Mesendoderm (in vitro differentiated cells): ENCODE data around the gene TWIST2.

ENCODE experiments used
- DNase-seq: peaks from one replicate; pipeline ENCODE4 v3.0.0; 2013
- H2AK5ac ChIP-seq: 2 replicates; pipeline ENCODE4 v1.6.1; 2013; ENCODE audit warnings: low read length, inconsistent platforms
- H2BK120ac ChIP-seq: 2 replicates; pipeline ENCODE4 v1.6.1; 2013; ENCODE audit warnings: low read depth, mild to moderate bottlenecking, low read length, moderate library complexity, mixed read lengths
- H2BK15ac ChIP-seq: replicated peaks from 2 replicates; pipeline ENCODE4 v1.6.1; 2013; ENCODE audit warnings: low read depth, mild to moderate bottlenecking, moderate library complexity
- H2BK5ac ChIP-seq: 2 replicates; pipeline ENCODE4 v1.6.1; 2013; ENCODE audit warnings: low read length, inconsistent platforms
- H3K18ac ChIP-seq: 2 replicates; pipeline ENCODE4 v1.6.1; 2013; ENCODE audit warnings: mild to moderate bottlenecking, low read length, mixed read lengths
- H3K23ac ChIP-seq: one replicate; pipeline ENCODE4 v1.6.1; 2013; ENCODE audit warnings: low read length
- H3K27ac ChIP-seq: 2 replicates; pipeline ENCODE4 v1.5.1; 2013; ENCODE audit warnings: low read depth, mild to moderate bottlenecking, inconsistent platforms, low read length, moderate library complexity
- H3K27me3 ChIP-seq: 2 replicates; pipeline ENCODE4 v1.6.1; 2013; ENCODE audit warnings: low read length, control low read depth, mild to moderate bottlenecking, inconsistent platforms; ENCODE audit not compliant: insufficient read depth, poor library complexity
- H3K36me3 ChIP-seq: 2 replicates; pipeline ENCODE4 v1.6.1; 2013; ENCODE audit warnings: low read length, inconsistent platforms; ENCODE audit not compliant: control insufficient read depth, insufficient read depth
- H3K4ac ChIP-seq: one replicate; pipeline ENCODE4 v1.6.1; 2013; ENCODE audit warnings: low read depth, mild to moderate bottlenecking, low read length, moderate library complexity
- H3K4me1 ChIP-seq: 2 replicates; pipeline ENCODE4 v1.6.1; 2013; ENCODE audit warnings: low read depth, low read length, inconsistent platforms; ENCODE audit not compliant: control insufficient read depth
- H3K4me2 ChIP-seq: 2 replicates; pipeline ENCODE4 v1.6.1; 2013; ENCODE audit warnings: low read length
- H3K4me3 ChIP-seq: 2 replicates; pipeline ENCODE4 v1.5.1; 2013; ENCODE audit warnings: mild to moderate bottlenecking, low read length
- H3K56ac ChIP-seq: one replicate; pipeline ENCODE4 v1.6.1; 2013; ENCODE audit warnings: low read length
- H3K79me1 ChIP-seq: 2 replicates; pipeline ENCODE4 v1.6.1; 2013; ENCODE audit warnings: low read length, inconsistent platforms
- H3K79me2 ChIP-seq: 2 replicates; pipeline ENCODE4 v1.6.1; 2013; ENCODE audit warnings: mild to moderate bottlenecking, low read length; ENCODE audit not compliant: control insufficient read depth, insufficient read depth
- H3K9ac ChIP-seq: 2 replicates; pipeline ENCODE4 v1.6.1; 2013; ENCODE audit warnings: low read length, inconsistent platforms
- H4K5ac ChIP-seq: one replicate; pipeline ENCODE4 v1.6.1; 2013; ENCODE audit warnings: low read length
- H4K8ac ChIP-seq: one replicate; pipeline ENCODE4 v1.6.1; 2013; ENCODE audit warnings: low read depth, mild to moderate bottlenecking, control low read depth, low read length, moderate library complexity
- WGBS: extraction: QIAGEN DNeasy Blood & Tissue Kit; methylation state at CpG from one replicate; pipeline ENCODE4 v1.1.7; 2013; ENCODE audit warnings: low lambda C conversion rate, missing lambda C conversion rate; ENCODE audit not compliant: insufficient coverage; ENCODE audit errors: extremely low coverage; 5-methylcytosine and 5-hydroxymethylcytosine counted together

Gene TWIST2

DNA sequence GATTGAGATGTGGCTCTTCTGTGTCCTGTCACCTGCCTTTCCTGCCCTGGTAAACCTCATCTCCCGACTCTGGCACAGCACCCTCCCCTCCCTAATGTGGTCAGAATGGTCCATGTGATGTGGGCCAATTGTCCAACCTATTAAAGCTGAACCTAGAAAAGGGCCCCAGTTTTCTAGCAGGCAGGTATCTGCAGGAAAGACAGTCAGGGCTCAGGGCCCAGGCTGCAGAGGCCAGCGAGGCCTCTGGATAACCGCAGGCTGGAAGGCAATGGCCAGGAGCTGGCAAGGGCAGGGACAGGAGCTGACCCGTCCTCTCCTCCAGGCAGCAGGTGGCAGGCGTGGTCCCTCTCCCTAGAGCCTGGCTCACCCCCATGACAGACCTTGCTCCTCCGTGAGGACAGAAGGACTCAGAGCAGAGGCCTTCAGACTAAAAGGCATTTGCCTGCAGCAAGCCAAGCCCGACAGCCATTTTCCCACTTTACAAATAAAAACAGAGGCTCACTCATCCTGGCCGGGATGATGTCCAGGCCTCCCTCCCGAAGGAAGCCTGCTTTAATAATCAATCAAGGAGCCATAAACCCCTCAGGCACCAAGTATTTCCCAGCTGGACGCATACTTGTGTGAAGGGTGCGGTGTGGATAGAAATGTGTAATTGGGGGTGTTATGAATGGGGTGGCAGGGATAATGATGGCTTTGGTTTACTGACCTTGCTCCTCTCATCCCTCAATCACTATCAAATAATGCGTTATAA, 107.1 kb downstream of the TWIST2 start:
- no peak for DNase-seq
- Histone ChIP-seq H3K18ac (no peak overlapping the region), H3K9ac (no peak overlapping the region), H2AK5ac (no peak overlapping the region), H3K4me2 (no peak overlapping the region), H2BK5ac (no peak overlapping the region), H3K27me3 (no peaks in the 10 kb centered on the region), H3K56ac (no peak overlapping the region), H2BK120ac (no peak overlapping the region), H4K8ac (no peak overlapping the region), H3K4me3 (no peak overlapping the region), H2BK15ac (no peak overlapping the region), H3K23ac (no peak overlapping the region), H3K27ac (no peak overlapping the region), H3K36me3 (no peaks in the 10 kb centered on the region), H3K4me1 (no peaks in the 10 kb centered on the region), H3K79me1 (no peaks in the 10 kb centered on the region), H4K5ac (no peak overlapping the region), H3K4ac (no peak overlapping the region), H3K79me2 (no peaks in the 10 kb centered on the region)
- WGBS, result no CpG with 5 or more reads among the region's 12 CpGs

DNA sequence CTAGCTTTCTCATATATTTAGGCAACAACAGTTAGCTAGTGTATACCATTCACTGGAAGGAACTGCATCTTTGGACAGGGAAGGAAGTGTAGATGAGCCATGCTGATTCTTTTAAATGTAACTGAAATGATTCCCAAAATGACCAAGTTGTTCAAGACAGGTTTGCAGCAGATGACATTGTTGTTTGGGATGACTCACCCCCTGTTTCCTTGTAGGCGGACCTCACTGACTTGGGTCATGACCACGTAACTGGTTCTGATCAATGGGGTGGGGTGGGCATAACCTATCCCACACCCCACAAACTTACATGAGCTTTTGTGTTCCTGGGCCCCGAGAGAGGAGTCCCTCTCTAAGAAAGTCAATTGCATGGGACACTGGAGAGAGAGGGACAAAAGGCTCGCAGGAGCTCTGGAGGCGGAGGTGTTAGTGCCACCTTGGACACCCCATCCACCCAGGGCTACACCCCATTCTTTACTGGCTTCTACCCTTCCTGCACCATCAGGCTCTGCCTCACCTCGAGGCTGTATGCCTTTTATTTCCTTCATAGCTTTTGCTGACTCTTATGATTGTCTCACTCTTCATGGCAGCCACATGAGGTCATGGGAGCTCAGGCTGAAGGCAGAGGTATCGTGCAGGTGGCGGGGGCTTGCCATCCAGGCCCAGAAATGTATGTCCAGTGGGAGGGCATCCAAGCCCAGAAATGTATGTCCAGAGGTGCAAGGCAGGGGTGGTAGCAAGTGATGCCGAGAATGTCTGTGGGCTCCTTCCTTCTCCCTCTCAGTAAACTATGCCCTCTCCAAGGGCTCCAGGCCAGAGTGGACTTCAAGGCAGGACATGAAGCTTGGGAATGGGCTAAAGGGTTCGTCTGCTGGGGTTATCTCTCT, 108.0 kb downstream of the TWIST2 start:
- no peak for DNase-seq
- Histone ChIP-seq H2BK15ac (no peak overlapping the region), H3K27me3 (no peaks in the 10 kb centered on the region), H2AK5ac (no peak overlapping the region), H2BK120ac (no peak overlapping the region), H3K4me3 (no peak overlapping the region), H3K27ac (no peak overlapping the region), H3K18ac (no peak overlapping the region), H3K4me2 (no peak overlapping the region), H3K56ac (no peak overlapping the region), H4K8ac (no peak overlapping the region), H3K36me3 (no peaks in the 10 kb centered on the region), H4K5ac (no peak overlapping the region), H3K4ac (no peak overlapping the region), H3K79me1 (no peaks in the 10 kb centered on the region), H3K4me1 (no peaks in the 10 kb centered on the region), H3K79me2 (no peaks in the 10 kb centered on the region), H3K23ac (no peak overlapping the region), H3K9ac (no peak overlapping the region), H2BK5ac (no peak overlapping the region)
- no CpG with 5 or more reads among the region's 10 CpGs for whole genome bisulfite sequencing

- no peak overlapping the region for H4K5ac ChIP-seq
- no peak for DNase-seq
- H3K4me1 ChIP-seq, result no peaks in the 10 kb centered on the region
- no peak overlapping the region for H3K18ac ChIP-seq
- no peaks in the 10 kb centered on the region for H3K36me3 ChIP-seq
- H3K79me1 ChIP-seq, result no peaks in the 10 kb centered on the region
- no peak overlapping the region for H2BK15ac ChIP-seq
- no CpG with 5 or more reads among the region's 3 CpGs for WGBS
- no peak overlapping the region for H3K9ac ChIP-seq
- no peak overlapping the region for H2AK5ac ChIP-seq
- H3K4me3 ChIP-seq, result no peak overlapping the region
- no peak overlapping the region for H3K23ac ChIP-seq
- H3K56ac ChIP-seq, result no peak overlapping the region
- H3K79me2 ChIP-seq, result no peaks in the 10 kb centered on the region
- no peak overlapping the region for H3K4ac ChIP-seq
- no peak overlapping the region for H3K4me2 ChIP-seq
- no peaks in the 10 kb centered on the region for H3K27me3 ChIP-seq
- no peak overlapping the region for H3K27ac ChIP-seq
- H2BK120ac ChIP-seq, result no peak overlapping the region
- H4K8ac ChIP-seq, result no peak overlapping the region
- H2BK5ac ChIP-seq, result no peak overlapping the region
These were observed 108.8 kb downstream of the TWIST2 start for GRCh38 chr2:238956676-238957075.
